C4-2B (cell line): ENCODE data around the gene PSRC1.

ENCODE experiments used
- H3K27ac ChIP-seq: fragments of 450-650 bp; 2 replicates; pipeline ENCODE4 v1.5.1; 2017
- CTCF ChIP-seq: fragments of 450-650 bp; conservative IDR thresholded peaks from 2 replicates; pipeline ENCODE4 v1.5.1; 2017; ENCODE audit warnings: mild to moderate bottlenecking
- ZFX ChIP-seq: fragments of 450-650 bp; IDR thresholded peaks from 2 replicates; pipeline ENCODE4 v1.6.1; 2017

PSRC1 gene

GRCh38 chr1:109250454-109251276 lies 32.3 kb downstream of the PSRC1 start:
- TF ChIP-seq CTCF (no peak), ZFX (no peak)
- H3K27ac ChIP-seq: peak overlapping the region; percentile 57; the same call in 1 of the 2 replicates

GRCh38 chr1:109249654-109250401 lies 33.1 kb downstream of the PSRC1 start:
- TF ChIP-seq CTCF (no peak), ZFX (peak; percentile 75; the same call in 1 of the 2 replicates)
- peak overlapping the region; percentile 57 for H3K27ac ChIP-seq

- peak within 1 kb of the TSS; percentile 57 for H3K27ac ChIP-seq
- TF ChIP-seq ZFX (no peak), CTCF (no peak)
Observed at GRCh38 chr1:109248797-109249629, 33.9 kb downstream of the PSRC1 start, which contains the start of gene CELSR2. Gene CELSR2, plus strand, starts transcription at chr1:109249539. Its CDS starts 541 bp downstream, at chr1:109250080.

DNA sequence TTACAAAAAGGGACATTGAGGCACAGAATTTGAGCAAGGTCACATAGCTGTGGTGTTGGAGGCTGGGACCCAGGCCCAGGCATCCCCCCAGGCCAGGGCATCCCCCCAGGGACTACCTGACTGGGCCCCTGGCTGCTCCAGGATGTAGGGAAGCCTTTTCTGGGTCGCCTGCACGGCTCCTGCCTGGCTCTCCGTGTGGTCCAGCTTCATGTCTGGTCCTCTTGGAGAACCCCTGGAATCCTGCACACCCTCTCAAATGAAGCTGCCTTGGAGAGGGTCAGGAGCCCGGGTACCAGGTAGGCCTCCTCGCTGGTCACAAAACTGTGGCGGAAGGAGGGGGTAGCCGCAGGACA lies 34.5 kb downstream of the PSRC1 start:
- TF ChIP-seq CTCF: no peak
- TF ChIP-seq ZFX: no peak
- H3K27ac ChIP-seq: no peak overlapping the region

GRCh38 chr1:109247401-109248365 lies 35.3 kb downstream of the PSRC1 start:
- H3K27ac ChIP-seq: no peak overlapping the region
- TF ChIP-seq CTCF (no peak), ZFX (no peak)

DNA sequence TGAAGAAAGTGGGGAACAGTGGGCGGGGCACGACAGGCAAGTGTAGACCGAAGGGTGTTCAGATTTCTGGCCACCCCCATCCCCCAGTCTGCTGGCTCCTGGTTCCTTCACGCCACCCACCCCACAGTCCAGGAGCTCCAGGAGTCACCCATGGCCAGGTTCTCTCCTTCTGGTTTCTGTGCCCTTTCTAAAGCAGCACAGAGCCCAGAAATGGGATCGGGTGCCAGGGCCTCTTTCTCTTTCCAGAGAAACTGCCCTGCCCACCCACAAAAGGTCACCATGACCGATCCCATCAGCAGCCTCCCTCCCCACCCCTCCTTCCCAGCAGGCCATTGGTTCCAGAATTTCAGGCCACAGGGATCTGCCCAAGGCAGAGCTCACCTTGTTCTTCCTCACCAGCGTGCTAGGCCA lies 36.8 kb downstream of the PSRC1 start:
- H3K27ac ChIP-seq: no peak overlapping the region
- TF ChIP-seq ZFX (no peak), CTCF (no peak)
